Activated CD8-positive, alpha-beta T cell treated with anti-CD3 and anti-CD28 coated beads, Interleukin-2, amount 10 ng/mL, durations not matched to agents 7 days and 5 days (primary cell): ENCODE results near the gene FFAR4. TPM values are rescaled to one million over a fixed set of nuclear protein-coding genes. Genes with fewer than 3 reads are reported as not detected.

ENCODE experiments used
- ATAC-seq: fragments of 150-1000 bp; cut with Tn5 transposase; one replicate; pipeline ENCODE4 v1.10.0; 2021; ENCODE audit warnings: moderate library complexity
- CTCF ChIA-PET: fragments of 350-600 bp; sonication (Branson Sonifier 250); formaldehyde crosslinking; loops from one replicate; lab custom pipeline; 2021; ENCODE audit warnings: antibody characterized with exemption; lab: Charles Lee
- POLR2A ChIA-PET: fragments of 350-600 bp; sonication (Branson Sonifier 250); formaldehyde crosslinking; loops from one replicate; lab custom pipeline; 2021; ENCODE audit warnings: antibody characterized with exemption; lab: Charles Lee
- DNase-seq: peaks from one replicate; pipeline ENCODE4 v3.0.0-alpha.2; 2020
- H3K27ac Mint-ChIP-seq: one replicate; pipeline ENCODE4 v1.8.0; 2021; ENCODE audit warnings: mild to moderate bottlenecking, mixed read lengths
- H3K27me3 Mint-ChIP-seq: one replicate; pipeline ENCODE4 v1.8.0; 2021; ENCODE audit warnings: low read depth, mixed read lengths
- H3K36me3 Mint-ChIP-seq: one replicate; pipeline ENCODE4 v1.8.0; 2021; ENCODE audit warnings: low read depth, mixed read lengths
- H3K4me1 Mint-ChIP-seq: one replicate; pipeline ENCODE4 v1.8.0; 2021; ENCODE audit warnings: low read depth, mixed read lengths
- H3K4me3 Mint-ChIP-seq: one replicate; pipeline ENCODE4 v1.8.0; 2021; ENCODE audit warnings: mild to moderate bottlenecking, mixed read lengths
- H3K9me3 Mint-ChIP-seq: one replicate; pipeline ENCODE4 v1.8.0; 2022; ENCODE audit warnings: mixed read lengths; ENCODE audit not compliant: insufficient read depth
- total RNA-seq, 2 experiments: library from RNA; stranded (reverse); gene quantifications; one replicate each; pipeline ENCODE4 v1.2.3, GENCODE V29; 2021

The FFAR4 gene
- total RNA-seq, 2 experiments from 2014 or later, result not detected

DNA sequence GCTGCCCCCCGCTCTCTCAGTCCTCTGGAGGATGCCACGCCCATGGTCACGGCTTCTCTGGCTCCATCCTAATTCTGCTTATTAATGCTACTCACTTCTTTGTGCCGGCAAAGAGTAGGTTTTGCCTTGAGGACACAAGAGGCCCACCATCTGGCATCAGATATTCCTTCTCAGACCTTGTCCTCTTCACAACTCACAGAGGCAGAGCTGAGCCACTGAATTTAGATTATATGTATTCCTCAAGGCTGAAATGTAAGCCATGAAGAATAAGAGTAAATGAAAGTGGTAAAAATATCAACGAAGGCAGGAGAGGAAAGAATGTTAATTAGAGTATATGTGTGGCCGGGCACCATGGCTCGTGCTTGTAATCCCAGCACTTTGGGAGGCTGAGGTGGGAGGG, 28.1 kb downstream of the FFAR4 start:
- Mint-ChIP-seq H3K27ac (no peak overlapping the region), H3K36me3 (no peaks in the 10 kb centered on the region), H3K27me3 (peaks cover 5% of the 10 kb centered on the region), H3K4me1 (no peaks in the 10 kb centered on the region), H3K4me3 (no peak overlapping the region), H3K9me3 (no peaks in the 10 kb centered on the region)
- CTCF ChIA-PET, result no interaction called here
- POLR2A ChIA-PET, result no interaction called here
- no peak for ATAC-seq
- DNase-seq, result no peak

GRCh38 chr10:93595378-93596161, 29.1 kb downstream of the FFAR4 start:
- CTCF ChIA-PET, result no interaction called here

DNA sequence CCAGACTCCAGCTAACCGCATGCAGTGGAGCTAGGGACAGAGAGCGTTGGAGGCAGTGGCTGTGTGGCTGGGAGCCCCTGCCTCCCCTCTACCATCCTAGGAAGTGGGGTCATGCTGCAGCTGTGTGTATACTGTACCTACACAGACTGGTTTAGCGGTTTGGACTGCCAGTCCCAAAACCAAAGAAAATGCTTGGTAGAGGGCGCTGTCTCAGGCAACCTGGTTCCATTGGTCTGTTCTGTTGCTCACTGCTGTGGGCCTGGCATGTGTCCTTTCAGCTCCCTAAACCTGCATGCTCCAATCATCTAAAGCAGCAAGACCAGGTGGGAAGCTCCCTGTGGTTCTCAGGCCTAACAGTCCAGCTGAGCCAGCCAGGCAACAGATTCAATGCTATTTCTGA, 30.1 kb downstream of the FFAR4 start:
- Mint-ChIP-seq H3K36me3 (no peaks in the 10 kb centered on the region), H3K4me1 (no peaks in the 10 kb centered on the region), H3K9me3 (no peaks in the 10 kb centered on the region), H3K27me3 (peaks cover 18% of the 10 kb centered on the region), H3K27ac (no peak overlapping the region), H3K4me3 (no peak overlapping the region)
- DNase-seq, result no peak
- ChIA-PET POLR2A (no interaction called here), CTCF (no interaction called here)
- ATAC-seq, result no peak

More at GRCh38 chr10:93595378-93596161, 29.1 kb downstream of the FFAR4 start:
- Mint-ChIP-seq H3K9me3 (no peaks in the 10 kb centered on the region), H3K27ac (no peak overlapping the region), H3K4me3 (no peak overlapping the region), H3K4me1 (no peaks in the 10 kb centered on the region), H3K27me3 (peaks cover 15% of the 10 kb centered on the region), H3K36me3 (no peaks in the 10 kb centered on the region)
- POLR2A ChIA-PET, result no interaction called here
- ATAC-seq (no peak), DNase-seq (no peak)

GRCh38 chr10:93597075-93597599, 30.7 kb downstream of the FFAR4 start:
- POLR2A ChIA-PET, result no interaction called here
- DNase-seq (no peak), ATAC-seq (no peak)
- CTCF ChIA-PET, result no interaction called here
- H3K27me3 Mint-ChIP-seq, result peaks cover 24% of the 10 kb centered on the region
- H3K4me1 Mint-ChIP-seq, result no peaks in the 10 kb centered on the region
- H3K9me3 Mint-ChIP-seq, result no peaks in the 10 kb centered on the region
- H3K36me3 Mint-ChIP-seq, result no peaks in the 10 kb centered on the region
- H3K27ac Mint-ChIP-seq, result no peak overlapping the region
- H3K4me3 Mint-ChIP-seq, result no peak overlapping the region

- CTCF ChIA-PET, result no interaction called here
- POLR2A ChIA-PET, result no interaction called here
Measured at GRCh38 chr10:93598157-93598556, 31.7 kb downstream of the FFAR4 start.

GRCh38 chr10:93599335-93599734, 32.9 kb downstream of the FFAR4 start:
- no peaks in the 10 kb centered on the region for H3K9me3 Mint-ChIP-seq
- DNase-seq (no peak), ATAC-seq (no peak)
- H3K4me3 Mint-ChIP-seq, result no peak overlapping the region
- H3K27ac Mint-ChIP-seq, result no peak overlapping the region
- peaks cover 39% of the 10 kb centered on the region for H3K27me3 Mint-ChIP-seq
- no peaks in the 10 kb centered on the region for H3K36me3 Mint-ChIP-seq
- no peaks in the 10 kb centered on the region for H3K4me1 Mint-ChIP-seq
- ChIA-PET CTCF (no interaction called here), POLR2A (no interaction called here)

More at GRCh38 chr10:93598157-93598556, 31.7 kb downstream of the FFAR4 start:
- Mint-ChIP-seq H3K36me3 (no peaks in the 10 kb centered on the region), H3K9me3 (no peaks in the 10 kb centered on the region), H3K27me3 (peaks cover 32% of the 10 kb centered on the region), H3K4me3 (no peak overlapping the region), H3K27ac (no peak overlapping the region), H3K4me1 (no peaks in the 10 kb centered on the region)
- DNase-seq (no peak), ATAC-seq (no peak)

GRCh38 chr10:93599778-93600177, 33.3 kb downstream of the FFAR4 start:
- POLR2A ChIA-PET, result no interaction called here
- Mint-ChIP-seq H3K27me3 (peaks cover 42% of the 10 kb centered on the region), H3K4me1 (no peaks in the 10 kb centered on the region), H3K9me3 (no peaks in the 10 kb centered on the region), H3K4me3 (no peak overlapping the region), H3K36me3 (no peaks in the 10 kb centered on the region), H3K27ac (no peak overlapping the region)
- CTCF ChIA-PET, result no interaction called here
- DNase-seq (no peak), ATAC-seq (no peak)

GRCh38 chr10:93600446-93601145, 34.1 kb downstream of the FFAR4 start:
- Mint-ChIP-seq H3K4me3 (no peak overlapping the region), H3K9me3 (no peaks in the 10 kb centered on the region), H3K27me3 (peaks cover 40% of the 10 kb centered on the region), H3K4me1 (no peaks in the 10 kb centered on the region), H3K36me3 (no peaks in the 10 kb centered on the region), H3K27ac (no peak overlapping the region)
- no peak for ATAC-seq
- CTCF ChIA-PET, result no interaction called here
- POLR2A ChIA-PET, result no interaction called here
- DNase-seq, result no peak

- ATAC-seq (no peak), DNase-seq (no peak)
- Mint-ChIP-seq H3K4me3 (no peak within 1 kb of the TSS), H3K27ac (no peak within 1 kb of the TSS), H3K9me3 (no peaks in the 10 kb centered on the region), H3K27me3 (peaks cover 40% of the 10 kb centered on the region), H3K4me1 (no peaks in the 10 kb centered on the region), H3K36me3 (no peaks in the 10 kb centered on the region)
- ChIA-PET POLR2A (no interaction called here), CTCF (no interaction called here)
Measured at GRCh38 chr10:93601146-93601773, 34.8 kb downstream of the FFAR4 start, which contains the start of gene RBP4. TSS of gene RBP4 (minus strand) at chr10:93601235. CDS start at chr10:93601028, 207 bp downstream.

DNA sequence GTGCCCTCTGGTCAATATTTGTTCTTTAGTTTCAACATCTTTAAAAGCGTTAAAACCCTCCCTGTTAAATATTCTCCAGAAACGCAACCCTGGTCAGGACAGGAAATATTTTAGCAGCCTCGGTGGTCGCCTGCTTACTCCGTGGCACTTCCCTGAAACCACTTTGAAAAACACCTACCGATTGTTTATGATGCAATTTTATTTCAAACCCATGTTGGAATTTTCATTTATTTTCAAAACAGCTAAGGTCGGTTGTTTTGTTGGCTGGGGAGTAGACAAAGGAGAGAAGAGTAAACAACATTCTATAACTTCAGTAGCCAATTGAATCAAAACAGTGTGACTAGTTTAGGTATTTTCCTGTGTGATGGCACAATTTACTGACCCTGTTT, 35.3 kb downstream of the FFAR4 start:
- peaks cover 40% of the 10 kb centered on the region for H3K27me3 Mint-ChIP-seq
- DNase-seq, result no peak
- H3K9me3 Mint-ChIP-seq, result no peaks in the 10 kb centered on the region
- H3K27ac Mint-ChIP-seq, result no peak overlapping the region
- ChIA-PET CTCF (no interaction called here), POLR2A (no interaction called here)
- no peak overlapping the region for H3K4me3 Mint-ChIP-seq
- no peaks in the 10 kb centered on the region for H3K4me1 Mint-ChIP-seq
- no peaks in the 10 kb centered on the region for H3K36me3 Mint-ChIP-seq
- no peak for ATAC-seq

- H3K27ac Mint-ChIP-seq, result no peak overlapping the region
- no peak overlapping the region for H3K4me3 Mint-ChIP-seq
- no peak for ATAC-seq
- H3K9me3 Mint-ChIP-seq, result no peaks in the 10 kb centered on the region
- POLR2A ChIA-PET, result no interaction called here
- DNase-seq, result no peak
- H3K4me1 Mint-ChIP-seq, result no peaks in the 10 kb centered on the region
- CTCF ChIA-PET, result no interaction called here
- peaks cover 40% of the 10 kb centered on the region for H3K27me3 Mint-ChIP-seq
- H3K36me3 Mint-ChIP-seq, result no peaks in the 10 kb centered on the region
Measured at GRCh38 chr10:93603023-93603422, 36.6 kb downstream of the FFAR4 start.

DNA sequence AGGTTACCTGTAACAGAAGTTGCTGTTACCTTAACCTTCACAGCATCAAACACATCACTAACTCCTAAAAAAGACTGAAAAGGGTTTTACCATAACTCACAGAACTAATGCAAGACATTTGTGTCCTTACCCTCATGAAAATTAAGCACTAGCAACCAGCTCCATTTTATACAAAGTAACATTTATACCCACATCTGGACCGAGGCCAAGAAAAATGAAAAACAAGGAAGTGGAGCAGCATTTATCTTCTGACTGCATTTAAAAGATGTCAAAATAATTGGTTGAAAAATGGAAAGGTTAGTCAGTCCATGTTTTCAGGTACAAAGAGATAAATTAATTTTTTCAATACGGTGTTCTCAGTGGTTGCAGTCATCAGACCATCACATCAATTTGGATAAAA, 37.7 kb downstream of the FFAR4 start:
- DNase-seq (no peak), ATAC-seq (no peak)
- peaks cover 43% of the 10 kb centered on the region for H3K27me3 Mint-ChIP-seq
- no peaks in the 10 kb centered on the region for H3K4me1 Mint-ChIP-seq
- no peaks in the 10 kb centered on the region for H3K9me3 Mint-ChIP-seq
- no peaks in the 10 kb centered on the region for H3K36me3 Mint-ChIP-seq
- ChIA-PET POLR2A (no interaction called here), CTCF (no interaction called here)
- no peak overlapping the region for H3K27ac Mint-ChIP-seq
- H3K4me3 Mint-ChIP-seq, result no peak overlapping the region
